ENCODE data around the gene CMIP.

The CMIP gene

DNA sequence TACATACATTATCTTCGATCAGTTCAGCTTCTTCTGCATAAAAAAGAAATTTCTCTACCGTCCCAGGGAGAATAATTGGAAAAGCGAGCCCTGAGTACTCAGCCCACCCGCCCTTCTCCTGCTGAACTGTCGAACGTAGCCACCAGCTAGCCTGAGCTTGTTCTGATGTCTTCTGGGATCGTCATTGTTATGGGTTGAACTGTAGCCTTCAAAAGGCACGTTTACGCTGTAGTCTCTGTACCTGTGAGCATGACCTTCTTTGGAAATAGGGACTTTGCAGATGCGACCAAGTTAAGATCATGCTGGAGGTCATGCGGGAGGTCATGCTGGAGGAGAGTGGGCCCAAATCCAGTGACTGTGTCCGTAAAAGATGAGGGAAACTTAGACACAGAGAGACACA is 86.2 kb downstream of the CMIP start:
- no peak for DNase-seq
- H3K27me3 Mint-ChIP-seq, result no peaks in the 10 kb centered on the region
- H3K36me3 Mint-ChIP-seq, result no peaks in the 10 kb centered on the region
- CTCF ChIA-PET, result no interaction called here
- no peak overlapping the region for H3K27ac Mint-ChIP-seq
- H3K4me3 Mint-ChIP-seq, result no peak overlapping the region
- no peaks in the 10 kb centered on the region for H3K9me3 Mint-ChIP-seq
- H3K4me1 Mint-ChIP-seq, result peaks cover 9% of the 10 kb centered on the region

DNA sequence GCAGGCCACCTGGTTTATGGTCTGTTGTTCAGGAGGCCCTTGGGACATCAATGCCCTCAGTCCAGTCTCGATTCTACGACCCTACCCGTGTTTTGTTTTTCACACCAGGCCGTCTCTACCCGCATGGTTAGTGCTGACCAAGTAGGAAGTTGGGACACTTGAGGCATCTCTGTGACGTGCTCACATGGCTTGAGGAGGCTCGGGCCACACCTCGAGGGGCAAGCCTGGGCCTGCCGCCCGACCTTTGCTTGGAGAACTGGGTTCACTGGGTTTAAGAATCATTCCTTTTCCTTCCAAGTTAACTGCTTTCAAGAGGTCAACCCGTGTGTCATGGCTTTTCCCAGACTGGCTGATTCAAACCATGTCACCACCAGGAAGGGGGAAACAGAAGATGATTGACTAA is 86.8 kb downstream of the CMIP start:
- no peak overlapping the region for H3K27ac Mint-ChIP-seq
- DNase-seq, result no peak
- no peaks in the 10 kb centered on the region for H3K36me3 Mint-ChIP-seq
- H3K4me3 Mint-ChIP-seq, result no peak overlapping the region
- CTCF ChIA-PET, result no interaction called here
- H3K4me1 Mint-ChIP-seq, result peaks cover 9% of the 10 kb centered on the region
- H3K9me3 Mint-ChIP-seq, result no peaks in the 10 kb centered on the region
- H3K27me3 Mint-ChIP-seq, result no peaks in the 10 kb centered on the region

DNA sequence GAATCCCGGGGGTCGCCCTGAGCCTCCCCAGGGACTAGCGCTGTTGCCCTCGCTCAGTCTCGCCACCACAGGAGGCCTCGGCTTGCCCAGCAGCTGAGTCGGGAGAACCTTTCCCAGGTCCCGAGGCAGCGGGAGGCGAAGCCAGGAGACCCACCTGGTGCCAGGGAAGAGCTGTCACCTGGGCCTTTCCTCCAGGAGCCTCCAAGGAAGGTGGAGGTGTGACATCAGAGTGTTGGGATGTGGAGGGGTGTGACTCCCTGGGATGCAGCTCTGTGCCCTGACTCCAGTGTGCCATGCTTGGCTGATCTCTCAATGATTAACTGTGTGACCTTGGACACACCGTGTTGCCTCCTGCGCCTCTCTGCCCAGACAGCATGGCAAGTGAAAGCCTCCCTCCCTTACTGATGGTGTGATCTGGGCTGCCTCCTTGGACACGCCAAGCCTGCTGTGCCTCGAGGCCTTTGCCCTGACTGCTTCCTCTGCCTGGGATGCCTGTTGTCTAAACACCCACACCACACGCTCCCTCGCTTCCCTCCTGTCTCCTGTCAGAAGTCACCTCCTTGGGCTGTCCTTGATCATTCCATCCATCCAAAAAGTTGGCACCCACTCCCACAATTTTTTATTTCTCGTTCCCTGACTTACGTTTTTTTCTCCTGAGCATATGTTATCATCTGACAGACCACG is 88.0 kb downstream of the CMIP start:
- peaks cover under 1% of the 10 kb centered on the region for H3K4me1 Mint-ChIP-seq
- H3K36me3 Mint-ChIP-seq, result no peaks in the 10 kb centered on the region
- CTCF ChIA-PET, result no interaction called here
- no peak for DNase-seq
- no peak overlapping the region for H3K27ac Mint-ChIP-seq
- H3K9me3 Mint-ChIP-seq, result no peaks in the 10 kb centered on the region
- H3K27me3 Mint-ChIP-seq, result no peaks in the 10 kb centered on the region
- H3K4me3 Mint-ChIP-seq, result no peak overlapping the region

DNA sequence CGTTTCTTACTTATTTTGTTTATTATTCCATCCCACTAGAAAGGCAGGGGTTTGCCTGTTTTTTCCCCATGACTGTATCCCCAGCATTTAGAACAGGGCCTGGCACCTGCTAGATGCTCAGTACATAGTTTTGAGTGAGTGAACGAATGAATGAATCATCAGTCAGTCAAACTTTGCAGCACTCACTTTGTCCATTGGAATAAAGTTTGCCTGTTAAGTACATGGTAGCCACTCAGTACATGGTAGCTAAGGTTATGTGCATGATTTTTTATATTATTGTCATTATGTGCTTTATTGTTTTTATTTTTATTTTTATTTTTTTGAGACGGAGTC is 88.5 kb downstream of the CMIP start:
- no peaks in the 10 kb centered on the region for H3K4me1 Mint-ChIP-seq
- H3K4me3 Mint-ChIP-seq, result no peak overlapping the region
- H3K27ac Mint-ChIP-seq, result no peak overlapping the region
- H3K36me3 Mint-ChIP-seq, result no peaks in the 10 kb centered on the region
- H3K27me3 Mint-ChIP-seq, result no peaks in the 10 kb centered on the region
- CTCF ChIA-PET, result no interaction called here
- no peak for DNase-seq
- no peaks in the 10 kb centered on the region for H3K9me3 Mint-ChIP-seq

DNA sequence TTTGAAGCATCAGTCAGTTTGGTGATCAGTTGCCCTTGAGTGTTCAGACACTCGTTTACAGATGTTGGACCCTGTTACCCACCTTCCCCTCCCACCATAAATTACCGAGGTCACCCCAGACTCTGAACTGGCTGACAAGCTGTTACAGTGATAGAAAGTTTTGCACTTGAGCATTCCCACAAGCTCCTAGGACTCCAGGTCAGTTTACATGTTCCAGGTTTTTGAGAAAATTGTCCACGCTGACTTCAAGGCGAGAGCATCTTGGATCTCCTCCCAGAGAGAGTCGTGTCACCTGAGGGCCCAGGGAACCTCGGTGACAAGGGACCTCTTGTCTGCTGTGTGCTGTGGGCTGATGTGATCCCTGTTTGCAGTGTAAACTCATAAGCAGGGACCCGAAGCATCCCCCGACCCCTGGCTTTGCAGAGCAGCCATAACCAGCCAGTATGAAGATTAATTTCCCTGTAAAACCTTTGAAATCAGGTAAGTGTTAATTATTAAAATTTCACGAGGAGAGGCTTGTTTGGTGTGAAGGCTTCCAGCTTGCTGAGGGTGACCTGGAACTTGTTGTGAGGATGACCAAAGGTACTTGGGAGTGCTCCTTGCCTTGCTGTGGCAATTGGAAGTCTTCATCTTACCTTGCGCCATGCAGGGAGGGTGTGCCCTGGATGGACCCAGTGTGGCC is 91.2 kb downstream of the CMIP start:
- H3K36me3 Mint-ChIP-seq, result no peaks in the 10 kb centered on the region
- H3K4me1 Mint-ChIP-seq, result no peaks in the 10 kb centered on the region
- no peak for DNase-seq
- no peaks in the 10 kb centered on the region for H3K27me3 Mint-ChIP-seq
- no peak overlapping the region for H3K27ac Mint-ChIP-seq
- H3K4me3 Mint-ChIP-seq, result no peak overlapping the region
- no peaks in the 10 kb centered on the region for H3K9me3 Mint-ChIP-seq
- CTCF ChIA-PET, result no interaction called here

DNA sequence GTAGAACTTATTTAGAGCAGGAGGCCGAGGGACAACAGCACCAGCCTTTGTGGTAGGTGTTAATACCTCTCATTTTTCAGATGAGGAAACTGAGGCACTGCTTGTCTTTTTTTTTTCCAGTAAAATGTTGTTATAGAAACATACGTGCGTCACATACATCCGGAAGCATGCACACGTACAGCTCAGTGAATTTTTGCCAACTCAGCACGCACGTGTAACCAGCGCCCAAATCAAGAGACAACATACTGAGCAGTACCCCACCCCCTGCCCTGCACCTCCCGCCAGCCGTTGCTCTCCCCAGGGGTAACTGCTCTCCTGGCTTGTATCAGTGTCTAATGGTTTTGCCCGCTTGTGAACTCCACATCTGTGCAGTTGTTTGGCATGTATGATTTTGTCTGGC is 92.0 kb downstream of the CMIP start:
- Mint-ChIP-seq H3K27ac (no peak overlapping the region), H3K36me3 (no peaks in the 10 kb centered on the region), H3K27me3 (no peaks in the 10 kb centered on the region), H3K4me1 (no peaks in the 10 kb centered on the region), H3K4me3 (no peak overlapping the region), H3K9me3 (no peaks in the 10 kb centered on the region)
- DNase-seq, result no peak
- CTCF ChIA-PET, result no interaction called here

DNA sequence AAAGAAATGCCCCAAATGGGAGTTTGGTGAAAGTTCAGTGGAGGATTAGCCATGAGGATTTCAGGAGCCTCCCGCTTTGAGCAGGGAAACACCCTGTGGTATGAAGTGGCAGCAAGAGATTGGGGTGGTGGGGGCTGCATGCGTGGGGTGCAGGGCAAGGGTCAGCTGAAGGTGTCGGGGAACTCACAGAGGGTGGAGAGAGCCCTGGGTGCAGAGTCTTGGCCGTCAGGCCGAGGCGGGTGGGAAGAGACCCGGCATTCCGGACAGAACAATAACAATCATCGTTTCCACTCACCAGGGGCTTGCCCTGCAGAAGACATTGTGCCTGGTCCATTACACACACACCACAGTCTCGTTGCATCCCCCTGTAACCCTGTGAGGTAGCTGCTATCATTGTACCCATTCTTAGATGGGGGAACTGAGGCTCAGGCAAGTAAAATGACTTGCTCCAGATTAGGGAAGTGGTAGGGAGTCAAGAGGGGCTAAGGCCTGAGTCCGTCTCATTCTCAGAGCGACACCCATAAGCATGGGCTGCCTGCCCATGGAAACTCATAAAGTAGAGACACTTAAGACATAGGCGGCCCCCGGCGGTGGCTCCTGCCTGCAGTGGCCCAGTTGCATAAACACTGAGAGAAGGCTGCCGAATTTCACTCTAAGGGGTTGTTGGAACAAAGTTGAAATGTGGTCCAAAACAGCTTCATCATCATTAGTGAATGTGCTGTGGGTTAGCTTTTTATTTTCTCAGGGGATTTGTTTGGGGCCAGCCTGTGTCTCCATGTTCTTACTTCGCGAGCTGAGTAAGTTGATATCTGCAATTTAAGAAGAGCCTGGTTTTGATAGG is 93.3 kb downstream of the CMIP start:
- H3K36me3 Mint-ChIP-seq, result no peaks in the 10 kb centered on the region
- H3K9me3 Mint-ChIP-seq, result no peaks in the 10 kb centered on the region
- no peaks in the 10 kb centered on the region for H3K27me3 Mint-ChIP-seq
- CTCF ChIA-PET, result no interaction called here
- H3K4me1 Mint-ChIP-seq, result no peaks in the 10 kb centered on the region
- no peak for DNase-seq
- H3K27ac Mint-ChIP-seq, result peak overlapping the region; percentile 19
- no peak overlapping the region for H3K4me3 Mint-ChIP-seq

DNA sequence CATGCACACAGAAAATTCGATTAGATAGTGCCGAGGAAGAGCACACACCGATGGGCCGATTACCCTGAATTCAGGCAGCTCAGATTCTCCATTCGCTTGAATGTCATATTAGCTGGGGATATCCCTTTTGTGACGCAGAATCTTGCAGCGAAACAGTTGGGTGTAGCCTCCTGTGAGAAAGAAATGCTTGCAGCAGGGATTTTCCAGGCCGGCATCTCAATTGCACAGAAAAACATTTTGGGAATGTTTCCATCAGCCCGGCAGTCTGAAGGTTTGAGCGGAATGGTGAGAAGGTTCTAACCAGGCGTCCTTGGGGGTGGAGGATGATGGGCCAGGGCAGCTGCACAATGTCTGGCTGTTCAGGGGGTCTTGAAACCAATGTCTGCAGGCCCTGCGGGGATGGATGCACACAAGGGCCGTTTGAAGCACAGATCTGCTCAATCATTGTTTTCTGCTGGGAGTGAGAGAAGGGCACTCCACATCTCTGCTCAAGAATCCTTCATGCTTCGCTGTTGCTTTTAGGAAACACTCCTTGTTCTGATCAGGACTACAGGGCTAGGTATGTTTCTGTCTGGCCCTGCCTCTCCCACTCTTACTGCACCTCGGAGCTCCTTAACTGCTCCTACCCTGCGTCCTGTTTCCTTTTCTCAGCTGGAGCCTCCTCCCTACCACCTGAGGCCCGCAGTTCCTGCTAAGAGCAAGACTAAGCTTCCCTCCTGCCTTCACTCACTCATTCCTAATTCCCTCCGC is 94.6 kb downstream of the CMIP start:
- CTCF ChIA-PET, result no interaction called here
- H3K4me3 Mint-ChIP-seq, result no peak overlapping the region
- no peak overlapping the region for H3K27ac Mint-ChIP-seq
- no peaks in the 10 kb centered on the region for H3K9me3 Mint-ChIP-seq
- H3K4me1 Mint-ChIP-seq, result peaks cover 3% of the 10 kb centered on the region
- no peaks in the 10 kb centered on the region for H3K27me3 Mint-ChIP-seq
- no peak for DNase-seq
- H3K36me3 Mint-ChIP-seq, result no peaks in the 10 kb centered on the region

DNA sequence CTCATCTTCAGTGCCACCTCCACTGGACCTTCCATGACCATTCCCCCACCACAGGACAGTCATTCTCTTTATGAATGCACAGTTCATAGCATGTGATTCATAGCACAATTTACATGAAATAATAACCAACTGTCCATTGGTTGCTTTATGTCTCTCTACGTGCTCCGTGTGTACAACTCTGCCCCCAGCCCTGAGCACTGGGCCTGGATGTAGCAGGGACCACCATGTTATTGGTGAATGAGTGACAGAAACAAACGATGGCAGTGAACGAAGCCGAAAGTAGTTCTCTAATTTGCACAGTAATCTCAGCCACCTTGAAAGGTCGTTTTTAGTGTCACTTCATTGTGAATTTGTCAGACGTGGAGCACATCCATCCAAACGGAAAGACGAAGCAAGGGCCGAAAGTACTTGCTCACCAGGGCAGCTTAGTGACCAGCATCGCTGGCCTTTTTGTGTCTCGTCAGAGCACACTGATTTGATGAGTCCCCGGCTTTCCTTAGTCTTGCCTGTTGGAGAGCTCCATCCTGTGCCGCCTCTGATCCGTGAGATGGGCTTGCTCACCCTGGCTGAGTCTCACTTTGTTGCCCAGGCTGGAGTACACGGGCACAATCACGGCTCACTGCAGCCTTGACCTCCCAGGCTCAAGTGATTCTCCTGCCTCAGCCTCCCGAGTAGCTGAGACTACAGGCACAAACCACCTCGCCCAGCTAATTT is 95.3 kb downstream of the CMIP start:
- H3K27ac Mint-ChIP-seq, result no peak overlapping the region
- H3K36me3 Mint-ChIP-seq, result no peaks in the 10 kb centered on the region
- H3K9me3 Mint-ChIP-seq, result no peaks in the 10 kb centered on the region
- no peaks in the 10 kb centered on the region for H3K27me3 Mint-ChIP-seq
- H3K4me1 Mint-ChIP-seq, result peaks cover 3% of the 10 kb centered on the region
- no peak overlapping the region for H3K4me3 Mint-ChIP-seq
- no peak for DNase-seq
- CTCF ChIA-PET, result no interaction called here

DNA sequence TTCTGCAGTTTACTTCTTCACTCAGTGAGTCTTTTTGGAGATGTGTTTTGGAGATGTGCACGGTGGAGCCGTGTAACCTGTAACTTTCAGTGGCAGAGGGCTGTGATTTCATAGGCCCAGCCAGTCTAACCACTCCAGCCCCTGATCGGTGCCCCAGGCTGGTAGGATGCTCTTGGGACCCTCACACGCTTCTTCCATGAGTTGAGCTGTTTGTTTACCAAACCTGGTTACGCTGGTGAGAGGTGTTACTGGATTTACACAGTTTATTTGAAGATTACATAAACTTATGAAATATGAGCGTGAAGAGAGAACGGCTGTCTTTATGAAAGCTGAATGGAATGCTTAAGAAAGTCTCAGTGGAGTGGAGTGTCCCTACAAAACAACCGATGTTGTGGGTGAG is 96.7 kb downstream of the CMIP start:
- Mint-ChIP-seq H3K4me3 (no peak overlapping the region), H3K4me1 (peaks cover 3% of the 10 kb centered on the region), H3K27ac (no peak overlapping the region), H3K27me3 (no peaks in the 10 kb centered on the region), H3K36me3 (no peaks in the 10 kb centered on the region), H3K9me3 (no peaks in the 10 kb centered on the region)
- CTCF ChIA-PET, result no interaction called here
- DNase-seq, result no peak

DNA sequence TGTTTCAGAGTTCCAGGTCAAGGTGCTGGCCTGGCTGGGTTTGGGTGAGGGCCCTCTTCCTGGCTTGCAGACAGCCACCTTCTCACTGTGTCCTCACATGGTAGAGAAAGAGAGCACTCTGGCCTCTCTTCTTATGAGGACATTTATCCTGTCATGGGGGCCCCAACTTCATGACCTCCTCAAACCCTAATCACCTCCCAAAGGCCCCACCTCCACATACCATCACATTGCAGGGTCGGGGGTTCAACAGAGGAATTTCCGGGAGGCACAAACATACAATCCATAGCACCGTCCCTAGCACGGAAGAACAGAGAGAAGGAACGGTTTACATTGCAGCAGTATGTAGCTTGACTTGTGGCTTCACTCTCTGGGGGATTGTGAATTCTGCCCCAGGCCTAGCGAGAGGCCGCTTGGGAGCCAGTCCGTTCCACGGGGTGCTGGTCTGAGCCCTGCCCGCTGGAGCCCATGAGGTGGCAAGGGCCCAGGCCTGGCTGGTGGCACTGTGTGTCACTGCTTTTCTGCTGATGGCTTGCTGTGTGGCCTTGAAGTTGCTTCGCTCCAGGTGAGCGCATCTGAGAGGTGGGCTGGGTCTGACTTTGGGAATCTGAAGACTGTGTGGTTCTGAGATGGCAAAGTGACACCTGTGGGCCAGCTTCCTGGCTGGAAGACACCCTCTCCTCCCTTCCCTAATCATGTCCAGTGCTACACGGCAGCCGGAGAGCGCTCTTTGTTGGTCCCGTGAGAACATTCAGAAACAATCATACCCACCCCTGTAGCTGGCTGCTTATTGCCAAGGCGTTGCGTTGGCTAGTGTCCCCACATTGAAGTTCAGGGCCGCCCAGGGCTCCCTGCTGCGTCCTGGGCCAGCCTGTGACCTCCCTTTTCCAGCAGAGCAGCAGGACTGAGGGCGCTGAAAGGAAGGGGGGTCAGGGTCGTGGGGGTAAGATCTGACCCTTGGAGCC is 98.3 kb downstream of the CMIP start:
- H3K27ac Mint-ChIP-seq, result no peak overlapping the region
- peaks cover 3% of the 10 kb centered on the region for H3K4me1 Mint-ChIP-seq
- DNase-seq, result no peak
- H3K9me3 Mint-ChIP-seq, result no peaks in the 10 kb centered on the region
- H3K27me3 Mint-ChIP-seq, result no peaks in the 10 kb centered on the region
- H3K4me3 Mint-ChIP-seq, result no peak overlapping the region
- CTCF ChIA-PET, result no interaction called here
- no peaks in the 10 kb centered on the region for H3K36me3 Mint-ChIP-seq

DNA sequence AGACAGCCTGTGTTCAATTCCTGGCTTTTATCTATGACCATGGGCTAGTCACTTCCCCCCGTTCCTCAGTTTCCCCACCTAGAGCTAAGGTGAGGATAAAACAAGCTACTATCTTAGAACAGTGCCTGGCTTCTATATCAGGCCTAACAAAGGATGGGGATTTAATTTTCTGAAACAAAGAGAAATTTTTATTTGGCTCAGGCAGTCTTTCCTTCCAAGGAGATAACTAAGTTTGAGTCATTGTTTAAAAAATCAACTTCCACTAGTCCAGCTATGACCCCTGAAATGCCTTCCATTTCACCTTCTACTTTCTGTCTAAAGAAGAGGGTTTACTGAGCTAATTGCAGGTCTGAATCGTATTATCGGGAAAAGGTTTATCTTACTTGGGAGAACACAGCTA is 99.0 kb downstream of the CMIP start:
- CTCF ChIA-PET, result interaction anchor here (0.6 kb wide), 1 partner anchor 235 kb away, joined by 3 read pairs; no protein-coding TSS in a partner anchor
- Mint-ChIP-seq H3K27ac (peak overlapping the region; percentile 16), H3K4me1 (peaks cover 3% of the 10 kb centered on the region), H3K27me3 (no peaks in the 10 kb centered on the region), H3K36me3 (no peaks in the 10 kb centered on the region), H3K9me3 (no peaks in the 10 kb centered on the region), H3K4me3 (no peak overlapping the region)
- no peak for DNase-seq

DNA sequence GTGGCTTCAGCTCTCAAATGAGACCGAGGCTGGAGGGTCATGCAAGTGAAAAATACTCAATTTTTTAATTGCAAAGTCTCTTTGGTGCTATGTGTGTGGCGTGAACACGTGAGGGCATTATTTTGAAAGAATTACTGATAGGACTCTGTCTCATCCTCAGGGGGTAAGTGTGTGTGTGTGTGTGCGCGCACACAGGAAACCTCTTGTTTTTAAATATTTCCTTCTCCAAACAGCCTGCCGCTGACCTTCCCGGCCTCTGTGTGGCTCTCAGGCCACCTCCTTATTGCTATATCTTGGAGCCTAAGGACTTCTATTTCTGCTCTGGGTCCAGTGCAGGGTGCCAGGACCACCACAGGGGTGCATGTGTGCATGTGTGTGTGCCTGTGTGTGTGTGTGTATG is 99.7 kb downstream of the CMIP start:
- DNase-seq, result no peak

More for the DNA sequence above, 99.7 kb downstream of the CMIP start:
- Mint-ChIP-seq H3K4me1 (peaks cover 3% of the 10 kb centered on the region), H3K36me3 (no peaks in the 10 kb centered on the region), H3K27ac (no peak overlapping the region), H3K4me3 (no peak overlapping the region), H3K9me3 (no peaks in the 10 kb centered on the region), H3K27me3 (no peaks in the 10 kb centered on the region)
- CTCF ChIA-PET, result interaction anchor here (0.6 kb wide), 1 partner anchor 234 kb away, joined by 3 read pairs; no protein-coding TSS in a partner anchor
